ENCODE measurements around the gene CPA2. TPM values are rescaled to one million over a fixed set of nuclear protein-coding genes. Genes with fewer than 3 reads are reported as not detected.

CPA2 gene
- total and polyA plus RNA-seq, 7 donors: 0.92 to 3.0 (median 1.6) TPM; not detected in 4

GRCh38 chr7:130269318-130269694, 2.6 kb downstream of the CPA2 start:
- Histone ChIP-seq H3K4me3 (no peak overlapping the region), H3K27me3 (peaks cover 0 to 6% (median 0%) of the 10 kb centered on the region in 3 donors), H3K9me3 (no peaks in the 10 kb centered on the region), H3K27ac (no peak overlapping the region), H3K36me3 (no peaks in the 10 kb centered on the region), H3K4me1 (peaks cover 0 to 21% (median 15%) of the 10 kb centered on the region in 4 donors)
- no peak for DNase-seq
- 89% methylated on average over 1 of the region's 1 CpG for WGBS, 2 donors
- intact Hi-C loops (cut with DNase I): no loop called here
- TF ChIP-seq EP300 (IDR thresholded peaks at IDR 0.05) (no peak), POLR2A (IDR thresholded peaks at IDR 0.05) (no peak), POLR2AphosphoS5 (IDR thresholded peaks at IDR 0.05) (no peak), CTCF (IDR thresholded peaks at IDR 0.05) (no peak)

GRCh38 chr7:130270947-130271800, 4.5 kb downstream of the CPA2 start:
- 87 to 91% methylated on average over 12 of the region's 12 CpGs for WGBS, 2 donors

GRCh38 chr7:130272381-130273080, 5.9 kb downstream of the CPA2 start:
- H3K27ac ChIP-seq: peak overlapping the region in 2 of 4 donors; percentile 43 to 73
- peaks cover 0 to 11% (median 0%) of the 10 kb centered on the region in 3 donors for H3K27me3 ChIP-seq
- TF ChIP-seq POLR2A (IDR thresholded peaks at IDR 0.05): no peak
- TF ChIP-seq POLR2AphosphoS5 (IDR thresholded peaks at IDR 0.05): no peak
- no peak for TF ChIP-seq CTCF (IDR thresholded peaks at IDR 0.05)
- no peak for TF ChIP-seq EP300 (IDR thresholded peaks at IDR 0.05)
- no peaks in the 10 kb centered on the region for H3K9me3 ChIP-seq
- peak overlapping the region in 3 of 4 donors; percentile 23 to 39 (median 39) for H3K4me3 ChIP-seq
- WGBS, 2 donors: 80 to 86% methylated on average over 23 of the region's 23 CpGs
- no peak for DNase-seq
- peaks cover 0 to 31% (median 16%) of the 10 kb centered on the region in 4 donors for H3K4me1 ChIP-seq
- no peaks in the 10 kb centered on the region for H3K36me3 ChIP-seq
- intact Hi-C loops (cut with DNase I): no loop called here

More at GRCh38 chr7:130270947-130271800, 4.5 kb downstream of the CPA2 start:
- Histone ChIP-seq H3K27ac (no peak overlapping the region), H3K4me1 (peaks cover 0 to 31% (median 16%) of the 10 kb centered on the region in 4 donors), H3K4me3 (no peak overlapping the region), H3K9me3 (no peaks in the 10 kb centered on the region), H3K27me3 (peaks cover 0 to 11% (median 0%) of the 10 kb centered on the region in 3 donors), H3K36me3 (no peaks in the 10 kb centered on the region)
- intact Hi-C loops (cut with DNase I): no loop called here
- no peak for DNase-seq
- TF ChIP-seq CTCF (IDR thresholded peaks at IDR 0.05) (no peak), EP300 (IDR thresholded peaks at IDR 0.05) (no peak), POLR2AphosphoS5 (IDR thresholded peaks at IDR 0.05) (no peak), POLR2A (IDR thresholded peaks at IDR 0.05) (no peak)

- WGBS, 2 donors: 13 to 56% methylated on average over 25 of the region's 25 CpGs
Observed at GRCh38 chr7:130273081-130273932, 6.6 kb downstream of the CPA2 start.

More at GRCh38 chr7:130273081-130273932, 6.6 kb downstream of the CPA2 start:
- intact Hi-C loops (cut with DNase I): no loop called here
- no peak for TF ChIP-seq CTCF (IDR thresholded peaks at IDR 0.05)
- no peak for TF ChIP-seq POLR2A (IDR thresholded peaks at IDR 0.05)
- no peak for TF ChIP-seq EP300 (IDR thresholded peaks at IDR 0.05)
- no peak for TF ChIP-seq POLR2AphosphoS5 (IDR thresholded peaks at IDR 0.05)
- no peaks in the 10 kb centered on the region for H3K36me3 ChIP-seq
- H3K9me3 ChIP-seq: no peaks in the 10 kb centered on the region
- H3K4me3 ChIP-seq: peak overlapping the region; percentile 12 to 39 (median 31)
- H3K27me3 ChIP-seq: peaks cover 0 to 11% (median 0%) of the 10 kb centered on the region in 3 donors
- H3K27ac ChIP-seq: peak overlapping the region in 3 of 4 donors; percentile 43 to 73 (median 50)
- no peak for DNase-seq
- H3K4me1 ChIP-seq: peaks cover 0 to 34% (median 16%) of the 10 kb centered on the region in 4 donors

All from sigmoid colon (tissue), 7 donors.